ENCODE measurements around the gene XYLT2.

The XYLT2 gene

DNA sequence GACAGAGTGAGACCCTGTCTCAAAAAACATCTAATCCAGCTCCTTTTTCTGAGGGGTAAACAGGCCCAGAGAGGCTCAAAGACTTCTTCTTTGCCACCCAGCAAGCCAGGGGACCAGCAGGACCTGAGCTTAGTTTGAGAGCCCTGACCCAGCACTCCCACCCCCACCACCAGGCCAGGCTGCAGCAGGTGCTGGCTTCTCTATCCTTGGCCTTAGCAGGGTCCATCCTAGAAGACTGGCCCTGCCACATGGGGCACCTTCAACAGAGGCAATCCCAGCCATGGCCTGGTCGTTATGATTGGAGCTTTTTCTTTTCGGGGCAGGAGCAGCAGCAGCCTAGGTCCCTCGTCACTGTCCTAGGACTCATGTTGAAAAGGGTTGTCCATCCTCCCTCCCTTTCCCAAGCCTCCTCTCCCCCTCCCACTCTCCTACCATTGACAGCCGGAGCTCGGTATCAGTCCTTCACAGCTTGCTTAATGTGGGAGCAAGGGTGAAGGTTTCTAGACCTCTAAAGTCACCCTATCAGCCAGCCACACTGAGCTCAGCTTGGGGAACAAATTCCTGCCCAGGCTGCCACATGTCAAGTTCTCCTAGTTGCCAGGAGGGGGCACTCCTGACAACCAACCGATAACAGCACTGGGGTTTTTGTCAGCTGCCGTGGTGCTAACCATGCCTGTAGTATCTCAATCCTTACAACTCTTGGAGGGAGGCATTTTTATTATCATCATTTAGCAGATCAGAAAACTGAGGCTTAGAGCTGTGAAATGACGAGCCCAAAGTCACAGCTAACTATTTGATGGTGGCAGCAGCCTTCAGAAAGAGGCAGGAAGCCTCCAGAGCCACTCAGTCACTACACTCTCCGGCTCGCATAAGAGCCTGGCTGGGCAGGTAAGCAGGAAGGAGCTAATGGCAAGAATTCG, 15.9 kb downstream of the XYLT2 start:
- Histone ChIP-seq H3K9me3 (replicated peaks; ENCODE audit: low read length) (no peaks in the 10 kb centered on the region), H3K4me1 (ENCODE audit: control insufficient read depth, insufficient read depth, low read length) (peaks cover 5% of the 10 kb centered on the region), H3K36me3 (ENCODE audit: insufficient read depth, low read length) (peaks cover 47% of the 10 kb centered on the region), H3K27me3 (ENCODE audit: control insufficient read depth, insufficient read depth, low read length) (no peaks in the 10 kb centered on the region), H3K9ac (ENCODE audit: low read depth, low read length) (no peak overlapping the region), H3K4me2 (ENCODE audit: low read length) (no peak overlapping the region), H3K4me3 (ENCODE audit: low read length) (no peak overlapping the region)

DNA sequence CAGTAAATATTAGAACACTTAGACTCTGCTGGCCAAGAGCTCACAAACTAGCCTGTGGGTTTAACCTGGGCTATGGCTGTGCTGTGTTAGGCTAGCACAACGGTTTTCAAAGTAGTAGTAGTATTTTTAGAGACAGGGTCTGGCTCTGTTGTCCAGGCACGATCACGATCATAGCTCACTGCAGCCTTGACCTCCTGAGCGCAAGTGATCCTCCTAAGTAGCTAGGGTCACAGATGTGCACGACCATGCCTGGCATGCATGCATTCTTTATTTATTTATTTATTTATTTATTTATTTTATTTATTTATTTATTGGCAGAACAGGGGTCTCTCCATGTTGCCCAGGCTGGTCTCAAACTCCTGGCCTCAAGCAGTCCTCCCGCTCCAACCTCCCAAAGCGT, 16.7 kb downstream of the XYLT2 start:
- Histone ChIP-seq H3K9ac (ENCODE audit: low read depth, low read length) (no peak overlapping the region), H3K4me2 (ENCODE audit: low read length) (no peak overlapping the region), H3K36me3 (ENCODE audit: insufficient read depth, low read length) (peaks cover 50% of the 10 kb centered on the region), H3K27me3 (ENCODE audit: control insufficient read depth, insufficient read depth, low read length) (no peaks in the 10 kb centered on the region), H3K4me3 (ENCODE audit: low read length) (no peak overlapping the region), H3K4me1 (ENCODE audit: control insufficient read depth, insufficient read depth, low read length) (peaks cover 5% of the 10 kb centered on the region), H3K9me3 (replicated peaks; ENCODE audit: low read length) (no peaks in the 10 kb centered on the region)

DNA sequence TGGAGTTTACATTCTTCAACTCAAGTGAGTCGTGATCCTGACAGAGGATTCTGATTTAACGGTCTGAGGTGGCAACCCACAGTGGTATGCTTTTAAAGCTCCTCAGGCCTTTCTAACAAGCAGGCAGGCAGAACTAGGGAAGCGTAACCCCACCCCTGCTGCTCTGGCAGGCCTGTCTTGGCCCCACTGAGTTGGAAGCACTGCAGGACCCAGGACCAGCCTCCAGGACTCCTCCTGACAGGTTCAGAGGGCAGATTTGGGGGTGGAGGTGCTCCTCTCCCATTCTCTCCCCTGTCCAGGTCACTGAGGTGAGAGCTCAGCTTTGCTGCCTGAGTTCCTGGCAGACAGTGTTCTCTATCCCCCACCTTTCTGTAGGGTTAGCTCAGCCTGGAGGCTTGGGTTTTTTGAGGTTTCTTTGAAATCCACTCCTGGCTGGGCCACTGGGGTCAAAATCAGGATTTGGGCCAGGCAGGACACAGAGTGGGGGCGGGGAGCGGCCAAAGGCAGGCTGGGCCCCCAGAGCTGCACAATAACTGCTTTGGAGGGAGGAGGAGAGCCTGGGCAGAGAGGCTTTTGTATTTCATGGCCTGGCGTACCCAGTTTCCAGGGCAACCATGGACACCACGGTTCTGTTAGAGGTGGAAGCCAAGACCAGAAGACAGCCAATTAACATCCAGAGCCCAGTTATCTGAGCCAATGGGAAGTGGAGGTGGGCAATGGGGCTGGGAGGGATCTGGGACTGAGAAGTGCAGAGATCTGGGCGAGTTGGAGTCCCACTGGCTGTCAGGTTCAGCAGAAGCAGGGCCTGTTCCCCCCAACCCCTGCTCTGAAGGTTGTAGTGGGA, 17.5 kb downstream of the XYLT2 start:
- Histone ChIP-seq H3K27me3 (ENCODE audit: control insufficient read depth, insufficient read depth, low read length) (no peaks in the 10 kb centered on the region), H3K4me2 (ENCODE audit: low read length) (no peak overlapping the region), H3K4me3 (ENCODE audit: low read length) (no peak overlapping the region), H3K9me3 (replicated peaks; ENCODE audit: low read length) (no peaks in the 10 kb centered on the region), H3K9ac (ENCODE audit: low read depth, low read length) (no peak overlapping the region), H3K36me3 (ENCODE audit: insufficient read depth, low read length) (peaks cover 51% of the 10 kb centered on the region), H3K4me1 (ENCODE audit: control insufficient read depth, insufficient read depth, low read length) (peaks cover 5% of the 10 kb centered on the region)

DNA sequence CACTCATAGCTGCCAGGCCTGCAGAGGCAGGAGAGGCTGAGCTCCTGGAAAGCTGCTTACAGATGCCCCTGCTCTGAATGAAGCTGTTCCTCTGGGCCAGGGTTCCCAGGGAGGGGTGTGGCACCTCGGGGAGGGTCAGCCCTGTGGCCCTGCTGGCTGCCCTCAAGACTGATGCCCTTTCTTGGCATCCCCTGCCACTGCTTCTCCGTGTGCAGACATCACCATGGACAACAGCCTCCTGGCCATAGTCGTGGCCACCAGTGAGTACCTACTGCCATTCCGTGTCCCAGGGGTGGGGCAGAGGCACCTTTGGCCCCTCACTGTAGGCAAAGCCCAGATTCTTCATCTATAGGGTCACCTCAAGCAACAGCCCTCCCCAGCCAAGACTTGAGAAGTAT, 18.1 kb downstream of the XYLT2 start:
- peaks cover 5% of the 10 kb centered on the region for H3K4me1 ChIP-seq (ENCODE audit: control insufficient read depth, insufficient read depth, low read length)
- H3K4me2 ChIP-seq (ENCODE audit: low read length), result no peak overlapping the region
- peaks cover 51% of the 10 kb centered on the region for H3K36me3 ChIP-seq (ENCODE audit: insufficient read depth, low read length)
- H3K27me3 ChIP-seq (ENCODE audit: control insufficient read depth, insufficient read depth, low read length), result no peaks in the 10 kb centered on the region
- H3K4me3 ChIP-seq (ENCODE audit: low read length), result no peak overlapping the region
- H3K9me3 ChIP-seq (replicated peaks; ENCODE audit: low read length), result no peaks in the 10 kb centered on the region
- H3K9ac ChIP-seq (ENCODE audit: low read depth, low read length), result no peak overlapping the region

DNA sequence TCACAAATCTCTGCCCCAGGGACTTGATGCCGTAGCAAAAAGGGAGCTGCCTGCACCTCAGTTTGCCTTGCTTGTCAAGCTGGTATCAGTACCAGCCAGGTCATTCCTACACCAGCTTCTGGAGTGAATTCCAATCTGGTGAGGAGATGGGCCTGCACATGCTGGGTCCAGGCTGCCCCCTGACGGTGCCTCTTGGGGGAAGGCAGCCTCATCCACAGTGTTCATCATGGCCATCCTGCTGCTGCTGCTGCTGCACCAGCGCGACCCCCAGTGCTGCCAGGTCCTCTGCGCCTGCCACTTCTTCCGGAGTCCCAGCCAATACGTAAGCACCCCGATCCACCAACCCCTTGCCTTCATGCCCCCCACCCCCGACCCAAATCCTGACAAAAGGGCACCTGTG, 18.8 kb downstream of the XYLT2 start:
- Histone ChIP-seq H3K4me2 (ENCODE audit: low read length) (no peak overlapping the region), H3K27me3 (ENCODE audit: control insufficient read depth, insufficient read depth, low read length) (no peaks in the 10 kb centered on the region), H3K36me3 (ENCODE audit: insufficient read depth, low read length) (peaks cover 51% of the 10 kb centered on the region), H3K4me1 (ENCODE audit: control insufficient read depth, insufficient read depth, low read length) (peaks cover 5% of the 10 kb centered on the region), H3K9me3 (replicated peaks; ENCODE audit: low read length) (no peaks in the 10 kb centered on the region), H3K4me3 (ENCODE audit: low read length) (no peak overlapping the region), H3K9ac (ENCODE audit: low read depth, low read length) (no peak overlapping the region)

DNA sequence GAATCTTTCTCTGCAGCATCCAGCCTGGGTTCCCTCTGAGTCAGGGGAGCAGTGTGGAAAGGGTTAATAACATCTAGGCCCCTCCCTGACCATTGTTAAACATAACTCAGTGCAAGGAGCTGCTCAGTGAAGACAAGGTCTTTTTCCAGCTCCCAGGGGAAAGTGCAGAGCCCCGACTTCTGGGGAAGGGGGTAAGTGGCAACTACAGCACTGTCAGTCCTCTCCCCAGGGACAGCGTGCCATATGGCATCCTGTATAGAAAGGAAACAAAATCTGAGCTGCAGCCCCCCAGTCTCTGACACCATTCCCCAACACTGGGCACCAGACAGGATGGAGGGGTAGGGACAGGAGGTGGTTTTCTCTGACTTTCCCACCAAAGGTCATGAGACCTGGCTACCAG, 19.2 kb downstream of the XYLT2 start:
- peaks cover 51% of the 10 kb centered on the region for H3K36me3 ChIP-seq (ENCODE audit: insufficient read depth, low read length)
- H3K27me3 ChIP-seq (ENCODE audit: control insufficient read depth, insufficient read depth, low read length), result no peaks in the 10 kb centered on the region

DNA sequence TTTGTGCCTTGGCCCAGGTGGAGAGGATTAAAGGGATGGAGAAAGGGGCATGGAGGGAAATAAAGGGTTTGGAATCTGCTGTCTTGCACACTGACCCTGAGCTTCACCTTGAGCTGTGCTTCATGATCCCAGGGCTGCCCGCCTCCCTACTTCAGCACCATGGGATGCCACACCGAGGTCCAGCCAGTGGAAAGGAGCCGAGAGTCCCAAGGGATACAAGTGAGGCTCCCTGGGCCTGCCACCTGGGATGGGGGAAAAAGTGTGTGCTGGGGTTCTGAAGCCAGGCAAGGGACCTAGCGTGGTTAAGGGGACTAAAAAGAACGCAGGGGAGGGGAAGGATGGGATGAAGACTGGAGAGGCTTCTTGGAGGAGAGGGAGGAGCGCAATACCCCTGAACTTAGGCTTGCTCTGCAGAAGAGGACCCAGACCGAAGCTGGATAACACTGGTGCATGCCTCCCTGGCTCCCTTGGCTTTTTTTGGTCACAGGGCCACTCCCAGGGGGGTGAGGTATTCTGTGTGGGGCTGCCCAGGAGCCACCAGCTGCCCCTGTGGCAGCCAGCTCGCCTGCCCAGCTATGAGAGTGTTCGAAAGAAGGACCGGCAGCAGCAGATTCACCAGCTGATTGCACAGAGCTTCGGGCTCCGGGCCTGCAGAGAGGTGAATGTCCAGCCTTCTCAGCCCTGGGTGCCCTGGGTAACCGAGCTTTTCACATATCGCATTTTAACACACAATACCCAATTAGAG, 19.9 kb downstream of the XYLT2 start:
- Histone ChIP-seq H3K9me3 (replicated peaks; ENCODE audit: low read length) (no peaks in the 10 kb centered on the region), H3K36me3 (ENCODE audit: insufficient read depth, low read length) (peaks cover 54% of the 10 kb centered on the region), H3K4me3 (ENCODE audit: low read length) (no peak overlapping the region), H3K4me1 (ENCODE audit: control insufficient read depth, insufficient read depth, low read length) (peaks cover 5% of the 10 kb centered on the region), H3K4me2 (ENCODE audit: low read length) (no peak overlapping the region), H3K27me3 (ENCODE audit: control insufficient read depth, insufficient read depth, low read length) (no peaks in the 10 kb centered on the region), H3K9ac (ENCODE audit: low read depth, low read length) (no peak overlapping the region)

More for the DNA sequence above, 19.2 kb downstream of the XYLT2 start:
- H3K4me1 ChIP-seq (ENCODE audit: control insufficient read depth, insufficient read depth, low read length), result peaks cover 5% of the 10 kb centered on the region
- H3K9me3 ChIP-seq (replicated peaks; ENCODE audit: low read length), result no peaks in the 10 kb centered on the region
- no peak overlapping the region for H3K9ac ChIP-seq (ENCODE audit: low read depth, low read length)
- no peak overlapping the region for H3K4me2 ChIP-seq (ENCODE audit: low read length)
- no peak overlapping the region for H3K4me3 ChIP-seq (ENCODE audit: low read length)

DNA sequence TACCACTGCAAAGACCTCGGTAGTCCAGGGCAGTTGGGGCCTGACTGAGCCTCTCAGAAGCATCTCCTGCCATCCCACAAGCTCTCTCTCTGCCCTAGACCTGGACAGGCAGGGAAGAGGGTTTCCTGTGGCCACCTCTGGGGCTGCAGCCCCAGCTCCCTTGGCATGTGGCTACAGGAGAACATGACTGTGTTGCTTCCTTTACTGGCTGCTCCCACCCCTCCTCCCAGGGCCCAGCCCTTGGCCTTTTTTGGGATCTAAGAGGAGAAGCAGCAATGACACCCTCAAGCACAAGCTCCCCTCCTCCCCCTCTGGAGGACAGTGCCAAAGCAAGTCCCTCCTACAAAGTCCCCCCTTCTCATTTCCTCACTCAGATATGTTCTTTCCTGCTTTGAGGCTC, 21.5 kb downstream of the XYLT2 start:
- Histone ChIP-seq H3K9me3 (replicated peaks; ENCODE audit: low read length) (no peaks in the 10 kb centered on the region), H3K4me1 (ENCODE audit: control insufficient read depth, insufficient read depth, low read length) (peaks cover 11% of the 10 kb centered on the region), H3K4me2 (ENCODE audit: low read length) (no peak overlapping the region), H3K9ac (ENCODE audit: low read depth, low read length) (no peak overlapping the region), H3K36me3 (ENCODE audit: insufficient read depth, low read length) (peaks cover 54% of the 10 kb centered on the region), H3K4me3 (ENCODE audit: low read length) (no peak overlapping the region), H3K27me3 (ENCODE audit: control insufficient read depth, insufficient read depth, low read length) (no peaks in the 10 kb centered on the region)

DNA sequence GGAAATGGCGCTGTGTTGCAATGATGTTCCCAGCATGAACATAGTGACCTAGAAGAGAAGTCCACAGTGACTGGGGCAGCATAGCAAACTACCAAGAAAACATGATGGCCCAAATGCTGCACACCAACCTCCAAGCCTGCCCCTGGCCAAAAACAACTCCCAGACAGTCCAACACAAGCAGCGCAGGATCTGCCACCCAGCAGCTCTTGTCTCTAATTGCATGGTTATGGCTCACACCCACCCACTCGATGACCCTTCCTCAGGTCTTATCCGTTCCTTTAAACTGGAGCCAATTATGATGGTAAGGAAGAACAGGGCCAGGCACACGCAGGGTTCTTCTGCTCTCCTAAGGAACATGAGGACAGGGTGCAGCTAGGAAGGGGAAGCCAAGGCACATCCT, 24.1 kb downstream of the XYLT2 start:
- no peak overlapping the region for H3K4me3 ChIP-seq (ENCODE audit: low read length)
- no peak overlapping the region for H3K9ac ChIP-seq (ENCODE audit: low read depth, low read length)
- H3K36me3 ChIP-seq (ENCODE audit: insufficient read depth, low read length), result peaks cover 51% of the 10 kb centered on the region
- no peaks in the 10 kb centered on the region for H3K9me3 ChIP-seq (replicated peaks; ENCODE audit: low read length)
- no peaks in the 10 kb centered on the region for H3K27me3 ChIP-seq (ENCODE audit: control insufficient read depth, insufficient read depth, low read length)
- peaks cover 13% of the 10 kb centered on the region for H3K4me1 ChIP-seq (ENCODE audit: control insufficient read depth, insufficient read depth, low read length)
- H3K4me2 ChIP-seq (ENCODE audit: low read length), result no peak overlapping the region

DNA sequence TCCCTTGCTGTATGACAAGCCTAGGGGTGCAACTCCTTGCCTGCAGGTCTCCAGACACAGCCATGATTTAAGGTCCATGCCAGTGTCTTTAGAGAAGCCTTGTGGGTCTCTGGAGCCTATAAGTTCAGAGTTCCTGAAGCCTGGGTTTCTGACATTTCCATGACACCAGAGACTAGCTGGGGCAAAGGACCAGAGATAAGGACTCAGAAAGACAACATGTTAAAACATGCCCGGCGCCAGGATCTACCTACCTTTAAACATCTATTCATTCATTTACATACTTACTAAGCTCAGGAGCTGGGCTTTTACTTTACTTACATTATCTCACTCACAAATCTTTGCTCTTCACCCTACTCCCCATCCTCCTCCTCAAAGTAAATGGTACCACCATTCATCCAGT, 25.6 kb downstream of the XYLT2 start:
- Histone ChIP-seq H3K4me2 (ENCODE audit: low read length) (peak overlapping the region; percentile 90), H3K9me3 (replicated peaks; ENCODE audit: low read length) (no peaks in the 10 kb centered on the region), H3K9ac (ENCODE audit: low read depth, low read length) (no peak overlapping the region), H3K4me3 (ENCODE audit: low read length) (peak overlapping the region; percentile 97), H3K36me3 (ENCODE audit: insufficient read depth, low read length) (peaks cover 40% of the 10 kb centered on the region), H3K4me1 (ENCODE audit: control insufficient read depth, insufficient read depth, low read length) (peaks cover 13% of the 10 kb centered on the region), H3K27me3 (ENCODE audit: control insufficient read depth, insufficient read depth, low read length) (no peaks in the 10 kb centered on the region)

DNA sequence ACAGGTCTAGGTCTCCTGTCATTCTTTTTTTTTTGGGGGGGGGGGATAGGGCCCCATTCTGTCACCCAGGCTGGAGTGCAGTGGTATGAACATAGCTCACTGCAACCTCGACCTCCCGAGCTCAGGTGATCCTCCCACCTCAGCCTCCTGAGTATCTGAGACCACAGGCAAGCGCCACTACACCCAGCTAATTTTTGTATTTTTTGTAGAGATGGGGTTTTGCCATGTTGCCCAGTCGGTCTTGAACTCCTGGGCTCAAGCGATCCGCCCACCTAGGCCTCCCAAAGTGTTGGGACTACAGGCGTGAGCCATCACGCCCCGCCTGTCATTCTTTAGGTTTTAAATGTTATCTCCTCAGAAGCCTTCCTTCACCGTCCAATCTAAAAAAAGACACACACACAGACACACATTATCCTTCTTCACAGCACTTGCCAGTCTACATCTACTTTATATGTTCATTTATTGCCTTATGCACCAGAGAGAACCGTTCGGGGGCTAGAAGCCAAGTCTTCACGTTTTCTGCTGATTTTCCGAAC, 26.4 kb downstream of the XYLT2 start:
- Histone ChIP-seq H3K9me3 (replicated peaks; ENCODE audit: low read length) (no peaks in the 10 kb centered on the region), H3K4me2 (ENCODE audit: low read length) (peak overlapping the region; percentile 90), H3K4me1 (ENCODE audit: control insufficient read depth, insufficient read depth, low read length) (peaks cover 13% of the 10 kb centered on the region), H3K27me3 (ENCODE audit: control insufficient read depth, insufficient read depth, low read length) (no peaks in the 10 kb centered on the region), H3K4me3 (ENCODE audit: low read length) (peak overlapping the region; percentile 97), H3K9ac (ENCODE audit: low read depth, low read length) (peak overlapping the region; percentile 95), H3K36me3 (ENCODE audit: insufficient read depth, low read length) (peaks cover 32% of the 10 kb centered on the region)

Data from skeletal muscle satellite cell (primary cell).